NCI-H460 (cell line): Measurements from ENCODE around the gene GDF2. TPM values are rescaled to one million over a fixed set of nuclear protein-coding genes. Genes with fewer than 3 reads are reported as not detected.

Source experiments
- DNase-seq: peaks from one replicate; pipeline ENCODE4 v3.0.0-alpha.2; 2016; ENCODE audit warnings: low read depth; ENCODE audit errors: extremely low read depth
- polyA plus RNA-seq: library from polyadenylated mRNA; depleted of rRNA; stranded (reverse); fragments of >200 nt; gene quantifications from 2 replicates; pipeline ENCODE4 v1.2.3, GENCODE V29; 2014; cell fraction: nucleus; rRNA removed
- total RNA-seq: library from RNA; depleted of rRNA; stranded (reverse); fragments of >200 nt; shearing (Covaris generic); gene quantifications from 2 replicates; pipeline ENCODE4 v1.2.3, GENCODE V29; 2014; rRNA removed

Gene GDF2
- not detected in 2 replicates for total RNA-seq
- polyA plus RNA-seq = not detected in 2 replicates

- no peak for DNase-seq
Measured at GRCh38 chr10:47322300-47323061, at the start of gene GDF2. TSS of gene GDF2 (plus strand) at chr10:47322454. CDS start at chr10:47322669, 215 bp downstream.

- DNase-seq = no peak
Measured at GRCh38 chr10:47276071-47276470, 46.2 kb upstream of the GDF2 start.

- DNase-seq = no peak
Measured at GRCh38 chr10:47276576-47277351, 45.5 kb upstream of the GDF2 start.

GRCh38 chr10:47277352-47278151 lies 44.7 kb upstream of the GDF2 start:
- DNase-seq = no peak

GRCh38 chr10:47278152-47278473 lies 44.1 kb upstream of the GDF2 start:
- DNase-seq = no peak

- no peak for DNase-seq
Measured at GRCh38 chr10:47278720-47279119, 43.5 kb upstream of the GDF2 start.

GRCh38 chr10:47279276-47279675 lies 43.0 kb upstream of the GDF2 start:
- no peak for DNase-seq

GRCh38 chr10:47282005-47282656 lies 40.1 kb upstream of the GDF2 start:
- no peak for DNase-seq

GRCh38 chr10:47282657-47283018 lies 39.6 kb upstream of the GDF2 start:
- DNase-seq = no peak

- no peak for DNase-seq
Measured at GRCh38 chr10:47283101-47283630, 39.1 kb upstream of the GDF2 start.

GRCh38 chr10:47283848-47284247 lies 38.4 kb upstream of the GDF2 start:
- no peak for DNase-seq

GRCh38 chr10:47285381-47286115 lies 36.7 kb upstream of the GDF2 start:
- no peak for DNase-seq

- DNase-seq = no peak
Measured at GRCh38 chr10:47286116-47286505, 36.1 kb upstream of the GDF2 start.

GRCh38 chr10:47286591-47287315 lies 35.5 kb upstream of the GDF2 start:
- no peak for DNase-seq

- no peak for DNase-seq
Measured at GRCh38 chr10:47287365-47287802, 34.9 kb upstream of the GDF2 start.

GRCh38 chr10:47287805-47288204 lies 34.4 kb upstream of the GDF2 start:
- no peak for DNase-seq

GRCh38 chr10:47288236-47288635 lies 34.0 kb upstream of the GDF2 start:
- no peak for DNase-seq

GRCh38 chr10:47288916-47289495 lies 33.2 kb upstream of the GDF2 start:
- DNase-seq = no peak

GRCh38 chr10:47289921-47290320 lies 32.3 kb upstream of the GDF2 start:
- no peak for DNase-seq
